Measurements from ENCODE around the gene PPP1R15B. TPM values are rescaled to one million over a fixed set of nuclear protein-coding genes. Genes with fewer than 3 reads are reported as not detected.

PPP1R15B gene
- total RNA-seq, 4 donors from 2014 or later: 29.5 to 42.3 (median 34.0) TPM

DNA sequence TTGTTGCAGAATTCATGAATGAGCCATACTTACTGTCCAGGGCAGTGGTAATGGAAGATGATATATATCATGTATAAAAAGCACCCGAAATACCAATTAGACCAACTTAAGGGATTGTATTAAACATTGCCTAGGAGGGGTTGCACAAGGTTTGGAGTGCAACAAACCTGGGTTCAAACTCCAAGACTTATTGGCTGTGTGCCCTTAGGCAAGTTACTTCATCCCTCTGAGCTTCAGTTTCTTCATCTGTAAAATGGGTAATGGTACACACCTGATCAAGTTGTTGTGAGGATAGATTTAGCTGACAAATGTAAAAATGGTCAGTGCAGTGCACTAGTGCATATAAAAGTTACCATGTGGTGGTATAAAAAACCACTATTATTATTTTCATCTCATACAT is 9.8 kb upstream of the PPP1R15B start:
- no peaks in the 10 kb centered on the region for H3K9me3 ChIP-seq
- WGBS, 2 donors: 88 to 100% methylated on average over 1 of the region's 1 CpG
- H3K4me1 ChIP-seq: peaks cover 18 to 52% (median 21%) of the 10 kb centered on the region in 3 donors
- H3K4me3 ChIP-seq: no peak overlapping the region
- peaks cover 0 to 57% (median 10%) of the 10 kb centered on the region in 3 donors for H3K36me3 ChIP-seq
- no peak for DNase-seq
- H3K27ac ChIP-seq: no peak overlapping the region
- intact Hi-C loops (cut with DNase I): no loop called here
- no peak for TF ChIP-seq POLR2A (IDR thresholded peaks at IDR 0.05)
- TF ChIP-seq, protein P1, sequence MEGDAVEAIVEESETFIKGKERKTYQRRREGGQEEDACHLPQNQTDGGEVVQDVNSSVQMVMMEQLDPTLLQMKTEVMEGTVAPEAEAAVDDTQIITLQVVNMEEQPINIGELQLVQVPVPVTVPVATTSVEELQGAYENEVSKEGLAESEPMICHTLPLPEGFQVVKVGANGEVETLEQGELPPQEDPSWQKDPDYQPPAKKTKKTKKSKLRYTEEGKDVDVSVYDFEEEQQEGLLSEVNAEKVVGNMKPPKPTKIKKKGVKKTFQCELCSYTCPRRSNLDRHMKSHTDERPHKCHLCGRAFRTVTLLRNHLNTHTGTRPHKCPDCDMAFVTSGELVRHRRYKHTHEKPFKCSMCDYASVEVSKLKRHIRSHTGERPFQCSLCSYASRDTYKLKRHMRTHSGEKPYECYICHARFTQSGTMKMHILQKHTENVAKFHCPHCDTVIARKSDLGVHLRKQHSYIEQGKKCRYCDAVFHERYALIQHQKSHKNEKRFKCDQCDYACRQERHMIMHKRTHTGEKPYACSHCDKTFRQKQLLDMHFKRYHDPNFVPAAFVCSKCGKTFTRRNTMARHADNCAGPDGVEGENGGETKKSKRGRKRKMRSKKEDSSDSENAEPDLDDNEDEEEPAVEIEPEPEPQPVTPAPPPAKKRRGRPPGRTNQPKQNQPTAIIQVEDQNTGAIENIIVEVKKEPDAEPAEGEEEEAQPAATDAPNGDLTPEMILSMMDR (IDR thresholded peaks at IDR 0.05): no peak
- H3K27me3 ChIP-seq: no peaks in the 10 kb centered on the region

DNA sequence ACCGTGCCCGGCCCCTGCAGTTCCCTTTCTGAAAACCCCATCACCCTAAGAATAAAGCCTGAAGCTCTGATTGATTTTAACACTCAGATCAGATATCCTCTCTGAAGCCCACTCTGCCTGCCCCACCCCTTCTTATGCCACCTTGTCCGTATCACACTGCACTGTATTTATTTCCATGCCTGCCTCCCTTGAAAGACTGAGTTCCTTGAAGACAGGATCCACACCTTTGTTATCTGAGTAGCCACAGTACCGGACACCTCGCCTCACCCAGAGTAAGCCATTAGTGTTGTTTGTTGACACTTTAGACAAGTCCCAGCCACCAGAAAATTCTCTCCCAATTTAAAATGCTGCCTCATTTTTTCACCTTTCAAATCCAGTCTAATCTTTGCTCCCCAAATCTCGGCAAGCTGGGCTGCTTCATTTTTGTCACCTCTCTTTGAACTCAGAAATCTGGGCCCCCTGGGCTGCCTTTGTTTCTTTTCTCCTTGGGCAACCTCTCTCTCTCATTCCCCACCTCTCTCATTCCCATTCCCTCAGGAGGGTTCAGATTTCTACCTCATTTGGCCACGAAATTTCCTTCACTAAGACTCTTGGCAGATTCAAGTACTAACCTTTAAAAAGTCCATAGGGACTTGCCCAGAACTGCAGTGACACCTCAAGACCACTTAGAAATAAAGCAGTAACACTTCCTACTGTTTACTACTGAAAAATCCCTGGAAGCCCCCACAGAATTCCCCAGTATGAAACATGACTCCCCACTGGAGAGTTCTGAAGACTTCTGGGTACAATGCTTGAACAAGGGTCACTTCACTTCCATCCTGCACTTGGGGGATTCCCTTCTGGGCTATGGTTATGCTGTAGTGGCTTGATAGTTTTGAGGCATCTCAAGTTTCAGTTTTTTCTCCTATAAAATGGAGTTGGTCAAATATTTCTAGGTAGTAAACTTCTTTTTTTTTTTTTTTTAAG is 8.7 kb upstream of the PPP1R15B start:
- intact Hi-C loops (cut with DNase I): no loop called here
- no peak for DNase-seq
- Histone ChIP-seq H3K4me3 (no peak overlapping the region), H3K4me1 (peaks cover 21 to 51% (median 25%) of the 10 kb centered on the region in 3 donors), H3K9me3 (no peaks in the 10 kb centered on the region), H3K27ac (no peak overlapping the region), H3K27me3 (no peaks in the 10 kb centered on the region), H3K36me3 (peaks cover 0 to 45% (median 10%) of the 10 kb centered on the region in 3 donors)
- no peak for TF ChIP-seq POLR2A (IDR thresholded peaks at IDR 0.05)
- TF ChIP-seq, protein P1 (IDR thresholded peaks at IDR 0.05): no peak
- WGBS, 2 donors: 73 to 80% methylated on average over 5 to 7 of the region's 7 CpGs

DNA sequence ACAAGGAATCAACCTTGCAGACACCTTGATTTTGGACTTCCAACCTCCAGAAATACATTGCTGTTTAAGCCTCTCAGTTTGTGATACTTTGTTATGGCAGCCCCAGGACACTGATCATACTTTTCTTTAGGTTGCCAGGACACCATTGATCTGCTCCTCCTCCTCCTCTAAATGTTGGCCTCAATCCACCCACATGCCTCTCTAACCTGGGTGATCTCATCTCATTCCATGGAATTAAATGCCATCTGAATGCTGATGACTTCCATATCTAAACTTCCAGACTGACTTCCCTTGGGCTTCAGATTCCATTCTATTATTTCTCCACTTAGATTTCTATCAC is 7.4 kb upstream of the PPP1R15B start:
- Histone ChIP-seq H3K9me3 (no peaks in the 10 kb centered on the region), H3K27ac (peak overlapping the region; percentile 19 to 91 (median 80)), H3K4me3 (no peak overlapping the region), H3K4me1 (peaks cover 21 to 51% (median 25%) of the 10 kb centered on the region in 3 donors), H3K36me3 (peaks cover 0 to 32% (median 4%) of the 10 kb centered on the region in 3 donors), H3K27me3 (no peaks in the 10 kb centered on the region)
- DNase-seq: no peak
- TF ChIP-seq, protein P1 (IDR thresholded peaks at IDR 0.05): no peak
- no peak for TF ChIP-seq POLR2A (IDR thresholded peaks at IDR 0.05)
- intact Hi-C loops (cut with DNase I): no loop called here

DNA sequence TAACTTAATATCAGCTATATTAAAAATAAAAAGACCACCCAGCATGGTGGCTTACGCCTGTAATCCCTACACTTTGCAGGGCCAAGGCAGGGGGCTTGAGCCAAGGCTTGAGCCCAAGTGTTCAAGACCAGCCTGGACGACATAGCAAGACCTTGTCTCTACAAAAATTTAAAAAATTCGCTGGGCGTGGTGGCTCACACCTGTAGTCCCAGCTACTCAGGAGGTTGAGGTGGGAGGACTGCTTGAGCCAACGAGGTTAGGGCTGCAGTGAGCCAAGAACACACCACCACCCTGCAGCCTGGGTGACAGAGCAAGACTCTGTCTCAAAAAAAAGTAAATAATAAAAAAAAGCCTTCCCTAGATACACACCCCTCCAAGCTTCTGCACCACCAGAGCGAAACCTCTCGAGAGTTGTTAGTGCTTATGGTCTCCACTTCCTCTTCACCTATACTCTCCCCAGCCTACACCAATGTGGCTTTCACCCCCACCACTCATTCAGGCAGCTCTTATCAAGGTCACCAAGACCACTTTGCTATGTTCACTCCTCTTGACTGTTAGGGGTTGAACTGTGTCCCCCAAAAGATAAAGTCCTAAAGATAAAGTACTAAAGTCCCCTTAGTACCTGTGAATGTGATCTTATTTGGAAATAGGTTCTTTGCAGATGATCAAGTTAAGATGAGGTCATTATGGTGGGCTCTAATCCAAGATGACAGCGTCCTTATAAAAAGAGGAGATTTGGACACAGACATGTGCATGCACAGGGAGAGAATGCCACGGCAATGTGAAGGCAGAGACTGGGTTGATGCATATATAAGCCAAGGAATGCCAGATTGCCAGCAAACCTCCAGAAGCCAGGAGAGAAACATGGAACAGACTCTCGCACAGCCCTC is 6.8 kb upstream of the PPP1R15B start:
- Histone ChIP-seq H3K9me3 (no peaks in the 10 kb centered on the region), H3K4me3 (no peak overlapping the region), H3K27me3 (no peaks in the 10 kb centered on the region), H3K27ac (peak overlapping the region; percentile 76 to 91 (median 86)), H3K4me1 (peaks cover 21 to 51% (median 25%) of the 10 kb centered on the region in 3 donors), H3K36me3 (peaks cover 0 to 26% (median 0%) of the 10 kb centered on the region in 3 donors)
- DNase-seq: no peak
- 62 to 66% methylated on average over 9 to 10 of the region's 10 CpGs for WGBS, 2 donors
- intact Hi-C loops (cut with DNase I): no loop called here
- no peak for TF ChIP-seq POLR2A (IDR thresholded peaks at IDR 0.05)
- TF ChIP-seq, protein P1 (IDR thresholded peaks at IDR 0.05): no peak

All from esophagus squamous epithelium (tissue), 5 donors.